Stimulated activated naive B cell treated with anti-CD40 and anti-IgM and Interleukin-4, amounts not matched to agents 10 μg/mL and 1 μg/mL and 100 μg/mL, for 72 hours (primary cell): ENCODE measurements around the gene JAM3.
"Not testable (repeated sequence)": the region's sequence is repeated elsewhere in the genome, so short reads cannot be mapped to it uniquely, and the experiment has no call there.

Experiments used
- ATAC-seq, 2 donors: fragments of 150-1000 bp; cut with Tn5 transposase; replicated peaks; 2 replicates each; pipeline ENCODE4 v1.10.0; 2021; ENCODE audit warnings: moderate library complexity in 1 of 2
- DNase-seq: peaks from one replicate; pipeline ENCODE4 v3.0.0; 2021
- H3K27ac Mint-ChIP-seq: one replicate; pipeline ENCODE4 v1.8.0; 2022; ENCODE audit warnings: mild to moderate bottlenecking, mixed read lengths
- H3K27me3 Mint-ChIP-seq, 2 donors: one replicate each; pipeline ENCODE4 v1.8.0; 2022; ENCODE audit warnings: mixed read lengths in 2 of 2
- H3K36me3 Mint-ChIP-seq, 2 donors: one replicate each; pipeline ENCODE4 v1.8.0; 2022; ENCODE audit warnings: mixed read lengths in 2 of 2, mild to moderate bottlenecking in 1 of 2
- H3K4me1 Mint-ChIP-seq, 2 donors: one replicate each; pipeline ENCODE4 v1.8.0; 2022; ENCODE audit warnings: mixed read lengths in 2 of 2, mild to moderate bottlenecking in 1 of 2
- H3K4me3 Mint-ChIP-seq, 2 donors: one replicate each; pipeline ENCODE4 v1.8.0; 2022; ENCODE audit warnings: mild to moderate bottlenecking in 2 of 2, mixed read lengths in 2 of 2, moderate library complexity in 1 of 2
- H3K9me3 Mint-ChIP-seq, 2 donors: one replicate each; pipeline ENCODE4 v1.8.0; 2022; ENCODE audit warnings: mixed read lengths in 2 of 2, mild to moderate bottlenecking in 1 of 2

The JAM3 gene

DNA sequence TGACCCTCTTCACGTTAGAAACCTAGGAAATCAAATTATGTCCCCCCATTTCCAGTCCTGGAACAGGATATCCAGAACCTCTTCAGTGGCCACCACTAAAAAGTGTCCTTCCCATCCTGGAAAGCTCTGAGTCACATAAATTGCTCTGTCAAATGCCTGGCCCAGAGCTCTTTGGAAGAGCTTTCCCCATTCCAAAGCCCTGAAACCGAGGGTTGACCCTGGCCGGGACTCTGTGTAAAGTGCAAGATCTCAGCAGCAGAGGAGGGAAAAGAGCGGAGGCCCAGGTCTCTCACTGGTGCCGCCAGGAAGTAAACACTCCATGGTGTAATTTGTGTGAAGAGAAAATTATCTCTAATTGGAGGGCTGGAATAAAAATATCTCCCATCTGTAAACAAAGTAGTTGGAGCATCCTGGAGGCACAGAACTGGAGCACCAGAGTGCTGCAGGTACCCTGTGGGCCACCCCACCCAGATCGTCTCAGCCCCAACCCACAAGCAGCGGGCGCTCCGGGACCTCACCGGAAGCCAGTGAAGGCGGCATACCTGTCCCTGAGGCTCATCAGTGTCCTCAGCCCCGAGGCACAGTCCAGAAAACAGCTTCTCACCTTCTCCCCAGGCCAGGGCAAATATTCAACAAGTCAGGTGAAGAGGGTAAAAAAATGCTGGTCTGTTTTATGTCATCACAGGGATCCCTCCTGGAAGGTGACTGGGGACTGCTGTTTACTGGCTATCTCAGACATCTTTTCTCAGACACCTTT is 4.7 kb upstream of the JAM3 start:
- no peak overlapping the region for H3K4me3 Mint-ChIP-seq
- H3K9me3 Mint-ChIP-seq = no peaks in the 10 kb centered on the region
- ATAC-seq (no peak), DNase-seq (no peak)
- H3K27ac Mint-ChIP-seq = peak overlapping the region; percentile 31
- peaks cover 0 to 2% of the 10 kb centered on the region in 2 donors for H3K36me3 Mint-ChIP-seq
- peaks cover 6 to 9% of the 10 kb centered on the region in 2 donors for H3K4me1 Mint-ChIP-seq
- peaks cover 23 to 67% of the 10 kb centered on the region in 2 donors for H3K27me3 Mint-ChIP-seq

- Mint-ChIP-seq H3K27me3 (peaks cover 22 to 58% of the 10 kb centered on the region in 2 donors), H3K4me1 (peaks cover 6 to 9% of the 10 kb centered on the region in 2 donors), H3K9me3 (no peaks in the 10 kb centered on the region), H3K36me3 (peaks cover 0 to 2% of the 10 kb centered on the region in 2 donors), H3K27ac (no peak overlapping the region), H3K4me3 (no peak overlapping the region)
- no peak for DNase-seq
- no peak for ATAC-seq
Observed at GRCh38 chr11:134065381-134065780, 3.5 kb upstream of the JAM3 start.

GRCh38 chr11:134066943-134067885 is 1.7 kb upstream of the JAM3 start:
- ATAC-seq (no peak), DNase-seq (no peak)
- Mint-ChIP-seq H3K4me3 (no peak overlapping the region), H3K27me3 (peaks cover 12 to 44% of the 10 kb centered on the region in 2 donors), H3K4me1 (peaks cover 6 to 9% of the 10 kb centered on the region in 2 donors), H3K27ac (no peak overlapping the region), H3K9me3 (no peaks in the 10 kb centered on the region), H3K36me3 (peaks cover 0 to 2% of the 10 kb centered on the region in 2 donors)

GRCh38 chr11:134069426-134070341 is 812 bp downstream of the JAM3 start:
- Mint-ChIP-seq H3K4me3 (peak overlapping the region; percentile 59 to 65), H3K27me3 (peaks cover 6 to 32% of the 10 kb centered on the region in 2 donors), H3K27ac (peak overlapping the region; percentile 37), H3K9me3 (no peaks in the 10 kb centered on the region), H3K4me1 (peaks cover 14 to 19% of the 10 kb centered on the region in 2 donors), H3K36me3 (peaks cover 0 to 2% of the 10 kb centered on the region in 2 donors)
- ATAC-seq (peak; percentile 19 to 26), DNase-seq (peak; percentile 4)

GRCh38 chr11:134070342-134070845 is 1.5 kb downstream of the JAM3 start:
- no peak overlapping the region for H3K4me3 Mint-ChIP-seq
- H3K27me3 Mint-ChIP-seq = peaks cover 6 to 25% of the 10 kb centered on the region in 2 donors
- ATAC-seq (no peak), DNase-seq (no peak)
- H3K27ac Mint-ChIP-seq = no peak overlapping the region
- peaks cover 0 to 2% of the 10 kb centered on the region in 2 donors for H3K36me3 Mint-ChIP-seq
- H3K9me3 Mint-ChIP-seq = no peaks in the 10 kb centered on the region
- peaks cover 14 to 19% of the 10 kb centered on the region in 2 donors for H3K4me1 Mint-ChIP-seq

DNA sequence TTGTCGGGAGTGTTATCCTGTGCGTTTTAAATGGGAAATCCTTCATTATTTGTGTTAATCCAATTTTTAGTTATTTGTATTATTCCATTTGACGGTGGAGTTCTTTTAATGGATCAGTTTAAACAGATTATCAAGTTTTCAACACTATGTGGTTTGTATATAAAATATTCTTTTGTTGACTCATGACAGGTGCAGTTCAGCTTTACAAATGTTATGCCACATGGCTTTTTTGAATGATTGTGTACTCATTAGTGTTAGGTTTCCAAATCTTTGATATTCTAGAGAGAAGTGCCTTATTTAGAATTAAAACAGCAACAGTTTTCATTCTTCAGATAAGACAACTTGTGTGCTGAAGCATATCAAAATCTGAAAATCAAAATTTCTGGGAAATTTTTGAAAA is 2.4 kb downstream of the JAM3 start:
- ATAC-seq (no peak), DNase-seq (no peak)
- peaks cover 0 to 2% of the 10 kb centered on the region in 2 donors for H3K36me3 Mint-ChIP-seq
- H3K27ac Mint-ChIP-seq = no peak overlapping the region
- no peaks in the 10 kb centered on the region for H3K9me3 Mint-ChIP-seq
- peaks cover 6 to 16% of the 10 kb centered on the region in 2 donors for H3K27me3 Mint-ChIP-seq
- H3K4me1 Mint-ChIP-seq = peaks cover 17 to 19% of the 10 kb centered on the region in 2 donors
- no peak overlapping the region for H3K4me3 Mint-ChIP-seq

DNA sequence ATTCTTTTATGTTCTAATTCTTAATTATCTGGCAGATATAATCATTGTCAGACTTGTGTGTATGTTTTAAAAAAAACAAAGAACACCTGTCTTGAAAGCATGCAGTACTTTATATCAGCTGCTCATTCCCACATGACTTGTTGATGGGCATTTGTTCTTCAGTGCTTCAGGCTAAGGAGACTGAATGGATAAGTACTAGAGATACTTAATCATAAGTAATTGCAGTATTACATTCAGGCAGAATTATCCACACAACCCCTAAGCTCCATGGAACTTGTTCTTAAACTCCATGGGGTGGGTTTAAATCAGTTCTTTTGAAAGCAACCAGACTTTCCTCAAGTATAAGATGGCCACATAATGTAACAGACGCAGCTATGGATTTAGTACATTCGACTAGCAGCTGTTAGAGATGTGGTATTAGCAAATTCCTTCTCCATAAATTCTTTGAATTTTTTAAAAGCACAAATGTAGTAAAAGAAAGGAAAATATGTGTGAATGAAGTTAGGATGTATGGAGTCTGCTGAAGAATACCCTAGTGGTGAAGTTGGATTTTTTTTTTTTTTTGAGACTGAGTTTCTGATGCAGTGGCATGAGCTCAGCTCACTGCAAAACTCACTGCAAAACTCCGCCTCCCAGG is 3.0 kb downstream of the JAM3 start:
- no peak for ATAC-seq
- H3K4me3 Mint-ChIP-seq = no peak overlapping the region

GRCh38 chr11:134072844-134073243 is 4.0 kb downstream of the JAM3 start:
- no peak overlapping the region for H3K4me3 Mint-ChIP-seq
- H3K27me3 Mint-ChIP-seq = peaks cover 6 to 12% of the 10 kb centered on the region in 2 donors
- peaks cover 0 to 2% of the 10 kb centered on the region in 2 donors for H3K36me3 Mint-ChIP-seq
- peak overlapping the region; percentile 21 for H3K27ac Mint-ChIP-seq
- ATAC-seq = no peak
- peaks cover 17 to 19% of the 10 kb centered on the region in 2 donors for H3K4me1 Mint-ChIP-seq
- H3K9me3 Mint-ChIP-seq = no peaks in the 10 kb centered on the region
- DNase-seq = no peak

More for the DNA sequence above, 3.0 kb downstream of the JAM3 start:
- H3K27me3 Mint-ChIP-seq = peaks cover 6 to 12% of the 10 kb centered on the region in 2 donors
- no peak for DNase-seq
- H3K9me3 Mint-ChIP-seq = no peaks in the 10 kb centered on the region
- no peak overlapping the region for H3K27ac Mint-ChIP-seq
- peaks cover 0 to 2% of the 10 kb centered on the region in 2 donors for H3K36me3 Mint-ChIP-seq
- H3K4me1 Mint-ChIP-seq = peaks cover 17 to 19% of the 10 kb centered on the region in 2 donors

- no peak for ATAC-seq
- Mint-ChIP-seq H3K4me3 (no peak overlapping the region), H3K27ac (no peak overlapping the region), H3K36me3 (peaks cover 2 to 3% of the 10 kb centered on the region in 2 donors), H3K27me3 (no peaks in the 10 kb centered on the region), H3K4me1 (peaks cover 10% of the 10 kb centered on the region in 2 donors), H3K9me3 (no peaks in the 10 kb centered on the region)
- DNase-seq = no peak
Observed at GRCh38 chr11:134074346-134074745, 5.5 kb downstream of the JAM3 start.

- Mint-ChIP-seq H3K27ac (no peak overlapping the region), H3K27me3 (no peaks in the 10 kb centered on the region), H3K4me1 (peaks cover 10% of the 10 kb centered on the region in 2 donors), H3K9me3 (no peaks in the 10 kb centered on the region), H3K36me3 (peaks cover 2 to 3% of the 10 kb centered on the region in 2 donors), H3K4me3 (no peak overlapping the region)
- ATAC-seq (no peak), DNase-seq (no peak)
Observed at GRCh38 chr11:134074766-134075165, 5.9 kb downstream of the JAM3 start.

DNA sequence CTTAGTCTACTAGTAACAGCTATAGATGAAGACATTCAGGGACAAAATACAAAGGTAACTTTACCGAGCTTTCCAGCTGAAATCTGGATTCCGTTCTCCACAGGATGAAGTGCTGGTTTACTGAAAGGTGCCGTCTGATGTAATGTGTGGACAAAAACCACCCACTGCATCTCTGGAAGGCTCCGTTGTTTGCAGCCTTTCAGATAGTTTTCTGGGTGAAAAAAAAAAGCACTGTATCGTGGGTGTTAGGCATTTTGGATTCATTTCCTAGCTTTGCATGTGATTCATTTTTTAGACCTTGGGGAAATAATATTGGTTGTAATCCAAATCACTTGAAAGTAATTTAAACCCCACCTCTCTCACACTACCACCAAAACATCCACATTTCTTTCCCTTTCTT is 10.4 kb downstream of the JAM3 start:
- no peak for ATAC-seq
- H3K27me3 Mint-ChIP-seq = no peaks in the 10 kb centered on the region
- H3K36me3 Mint-ChIP-seq = peaks cover 25 to 26% of the 10 kb centered on the region in 2 donors
- no peak overlapping the region for H3K27ac Mint-ChIP-seq
- H3K4me3 Mint-ChIP-seq = no peak overlapping the region
- peaks cover 14 to 17% of the 10 kb centered on the region in 2 donors for H3K9me3 Mint-ChIP-seq
- H3K4me1 Mint-ChIP-seq = peaks cover 0 to 5% of the 10 kb centered on the region in 2 donors
- no peak for DNase-seq

GRCh38 chr11:134081258-134081657 is 12.4 kb downstream of the JAM3 start:
- not testable (repeated sequence) for ATAC-seq, H3K4me1 Mint-ChIP-seq, H3K4me3 Mint-ChIP-seq, H3K27me3 Mint-ChIP-seq, DNase-seq, H3K27ac Mint-ChIP-seq
- Mint-ChIP-seq H3K36me3 (peaks cover 25 to 26% of the 10 kb centered on the region in 2 donors), H3K9me3 (peaks cover 14 to 17% of the 10 kb centered on the region in 2 donors)

DNA sequence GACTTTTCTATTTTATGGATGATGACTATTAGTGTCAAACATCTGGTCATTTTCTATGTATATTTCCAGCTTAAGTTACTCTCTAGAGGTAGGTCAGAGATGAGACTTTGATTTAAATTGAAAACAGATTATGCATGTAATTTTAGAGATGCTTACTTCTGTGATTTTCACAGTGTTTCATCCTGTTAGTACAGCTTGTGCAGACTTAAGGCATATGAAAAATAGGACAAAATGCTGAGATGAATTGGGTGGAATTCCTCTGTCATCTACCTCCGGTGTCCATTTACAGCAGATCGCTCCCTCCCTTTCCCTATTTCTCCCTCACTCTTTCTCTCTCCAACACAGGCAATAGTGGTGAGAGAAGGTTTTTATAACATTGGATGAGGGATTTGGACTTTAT is 14.1 kb downstream of the JAM3 start:
- Mint-ChIP-seq H3K27ac (no peak overlapping the region), H3K9me3 (peaks cover 14 to 17% of the 10 kb centered on the region in 2 donors), H3K4me1 (peaks cover 0 to 2% of the 10 kb centered on the region in 2 donors), H3K27me3 (no peaks in the 10 kb centered on the region), H3K36me3 (peaks cover 25 to 26% of the 10 kb centered on the region in 2 donors), H3K4me3 (no peak overlapping the region)
- no peak for ATAC-seq
- no peak for DNase-seq
